Keratinocyte (primary cell): ENCODE results near the gene ALG12. TPM values are rescaled to one million over a fixed set of nuclear protein-coding genes. Genes with fewer than 3 reads are reported as not detected.

ENCODE experiments used
- DNase-seq: peaks from one replicate; pipeline ENCODE4 v3.0.0-alpha.2; 2011; ENCODE audit warnings: low read depth, missing footprints, low spot score
- FAIRE-seq: peaks from 2 replicates; lab custom pipeline; 2011; peaks lifted over from hg19 to GRCh38; lab: Jason Lieb, UNC
- H2AFZ ChIP-seq: 2 replicates; pipeline ENCODE4 v1.6.0; 2012; ENCODE audit warnings: low read length, control low read depth, inconsistent platforms; ENCODE audit not compliant: control insufficient read depth
- H3K27ac ChIP-seq: 2 replicates; pipeline ENCODE4 v1.5.1; 2011; ENCODE audit warnings: low read length; ENCODE audit not compliant: control insufficient read depth, insufficient read depth
- H3K27me3 ChIP-seq: 3 replicates; pipeline ENCODE4 v1.6.0; 2011; ENCODE audit warnings: low read length; ENCODE audit not compliant: control insufficient read depth, insufficient read depth; ENCODE audit errors: extremely low read depth
- H3K36me3 ChIP-seq, 2 experiments: 2 replicates in 1 of 2; 3 replicates in 1 of 2; pipeline ENCODE4 v1.5.1; 2011; ENCODE audit warnings: low read length in 2 of 2, mild to moderate bottlenecking in 1 of 2; ENCODE audit not compliant: control insufficient read depth in 2 of 2, insufficient read depth in 2 of 2; ENCODE audit errors: extremely low read depth in 1 of 2
- H3K4me1 ChIP-seq: 3 replicates; pipeline ENCODE4 v1.5.1; 2011; ENCODE audit warnings: low read length; ENCODE audit not compliant: control insufficient read depth, insufficient read depth; ENCODE audit errors: extremely low read depth
- H3K4me2 ChIP-seq: 3 replicates; pipeline ENCODE4 v1.6.0; 2011; ENCODE audit warnings: low read depth, low read length; ENCODE audit not compliant: control insufficient read depth, insufficient read depth; ENCODE audit errors: extremely low read depth
- H3K4me3 ChIP-seq, 3 experiments: fragments of 200-600 bp in 1 of 3; sonication (generic) in 1 of 3; 2 replicates in 2 of 3; 3 replicates in 1 of 3; pipeline ENCODE4 v1.5.1; 2011 to 2016; ENCODE audit warnings: low read length in 3 of 3, mild to moderate bottlenecking in 3 of 3, control low read depth in 2 of 3, inconsistent platforms in 1 of 3, low read depth in 1 of 3, mixed read lengths in 1 of 3, mixed run types in 1 of 3, moderate library complexity in 1 of 3; ENCODE audit not compliant: control insufficient read depth in 2 of 3, insufficient read depth in 2 of 3; ENCODE audit errors: extremely low read depth in 1 of 3
- H3K79me2 ChIP-seq: 2 replicates; pipeline ENCODE4 v1.6.0; 2012; ENCODE audit warnings: low read length; ENCODE audit not compliant: control insufficient read depth, insufficient read depth
- H3K9ac ChIP-seq: 3 replicates; pipeline ENCODE4 v1.6.0; 2011; ENCODE audit warnings: low read length; ENCODE audit not compliant: control insufficient read depth, insufficient read depth; ENCODE audit errors: extremely low read depth
- H3K9me1 ChIP-seq: 3 replicates; pipeline ENCODE4 v1.6.0; 2011; ENCODE audit warnings: low read length; ENCODE audit not compliant: control insufficient read depth, insufficient read depth; ENCODE audit errors: extremely low read depth
- H3K9me3 ChIP-seq: 2 replicates; pipeline ENCODE4 v1.5.1; 2012; ENCODE audit warnings: low read depth, low read length; ENCODE audit not compliant: control insufficient read depth
- H4K20me1 ChIP-seq: 3 replicates; pipeline ENCODE4 v1.6.0; 2011; ENCODE audit warnings: low read length; ENCODE audit not compliant: control insufficient read depth, insufficient read depth; ENCODE audit errors: extremely low read depth
- EZH2 ChIP-seq: IDR thresholded peaks from one replicate; pipeline ENCODE4 v1.6.1; 2012; ENCODE audit warnings: inconsistent platforms, mild to moderate bottlenecking, low read length, moderate library complexity
- dilution Hi-C: fragments of 300-500 bp; cut with MboI; formaldehyde crosslinking; loops from one replicate; pipeline ENCODE4 v1.7.0; 2020; ENCODE audit warnings: low sequenced_read_pairs; ENCODE audit not compliant: extremely low pct_ligation_motif_present
- polyA plus RNA-seq, 5 experiments: library from polyadenylated mRNA; depleted of rRNA in 3 of 5; stranded (reverse) in 3 of 5; stranded (forward) in 1 of 5; unstranded in 1 of 5; fragments of >200 nt; gene quantifications; 1 replicate in 1 of 5; 2 replicates in 3 of 5; 3 replicates in 1 of 5; pipeline versions ENCODE4 v1.2.1 to v1.2.3, GENCODE V29; 2011 to 2012; ENCODE audit warnings: missing spikeins in 2 of 5, low read depth in 1 of 5, low replicate concordance in 1 of 5
- TF ChIP-seq, protein P1 (sequence below), 3 experiments: IDR thresholded peaks in 1 of 3; conservative IDR thresholded peaks in 1 of 3; optimal IDR thresholded peaks in 1 of 3; 2 replicates in 2 of 3; 3 replicates in 1 of 3; pipeline versions ENCODE3 to v1.5.1; 2011; ENCODE audit warnings: low read length in 3 of 3, mild to moderate bottlenecking in 3 of 3, moderate library complexity in 2 of 3, control low read depth in 1 of 3, inconsistent platforms in 1 of 3; ENCODE audit not compliant: insufficient read depth in 2 of 3; ENCODE audit errors: extremely low read depth in 1 of 3

Gene ALG12
- polyA plus RNA-seq, 1 donor (not counting 4 experiments of a cell fraction or from before 2014, with no cell fraction given): 6.3 TPM

- FAIRE-seq: no peak
- Histone ChIP-seq H3K4me3 (no peak overlapping the region), H3K9me1 (no peaks in the 10 kb centered on the region), H3K9me3 (no peaks in the 10 kb centered on the region), H3K36me3 (peaks cover 7 to 8% of the 10 kb centered on the region in 2 experiments), H2AFZ (no peak overlapping the region), H3K4me2 (no peak overlapping the region), H3K27me3 (no peaks in the 10 kb centered on the region), H3K79me2 (peaks cover 20% of the 10 kb centered on the region), H4K20me1 (peaks cover 3% of the 10 kb centered on the region), H3K9ac (no peak overlapping the region), H3K27ac (no peak overlapping the region), H3K4me1 (peaks cover 18% of the 10 kb centered on the region)
- dilution Hi-C loops: no loop called here
- TF ChIP-seq, protein P1, sequence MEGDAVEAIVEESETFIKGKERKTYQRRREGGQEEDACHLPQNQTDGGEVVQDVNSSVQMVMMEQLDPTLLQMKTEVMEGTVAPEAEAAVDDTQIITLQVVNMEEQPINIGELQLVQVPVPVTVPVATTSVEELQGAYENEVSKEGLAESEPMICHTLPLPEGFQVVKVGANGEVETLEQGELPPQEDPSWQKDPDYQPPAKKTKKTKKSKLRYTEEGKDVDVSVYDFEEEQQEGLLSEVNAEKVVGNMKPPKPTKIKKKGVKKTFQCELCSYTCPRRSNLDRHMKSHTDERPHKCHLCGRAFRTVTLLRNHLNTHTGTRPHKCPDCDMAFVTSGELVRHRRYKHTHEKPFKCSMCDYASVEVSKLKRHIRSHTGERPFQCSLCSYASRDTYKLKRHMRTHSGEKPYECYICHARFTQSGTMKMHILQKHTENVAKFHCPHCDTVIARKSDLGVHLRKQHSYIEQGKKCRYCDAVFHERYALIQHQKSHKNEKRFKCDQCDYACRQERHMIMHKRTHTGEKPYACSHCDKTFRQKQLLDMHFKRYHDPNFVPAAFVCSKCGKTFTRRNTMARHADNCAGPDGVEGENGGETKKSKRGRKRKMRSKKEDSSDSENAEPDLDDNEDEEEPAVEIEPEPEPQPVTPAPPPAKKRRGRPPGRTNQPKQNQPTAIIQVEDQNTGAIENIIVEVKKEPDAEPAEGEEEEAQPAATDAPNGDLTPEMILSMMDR (optimal IDR thresholded peaks at IDR 0.05 in 1 of 3, IDR thresholded peaks at IDR 0.05 in 1 of 3, conservative IDR thresholded peaks at IDR 0.05 in 1 of 3; ENCODE audit: extremely low read depth in 1 of 3, insufficient read depth in 2 of 3, low read length in 3 of 3): no peak
- TF ChIP-seq EZH2: no peak
- no peak for DNase-seq
Measured at GRCh38 chr22:49958366-49958921, 40.2 kb upstream of the ALG12 start.

- Histone ChIP-seq H3K9me3 (no peaks in the 10 kb centered on the region), H3K4me2 (no peak overlapping the region), H3K4me3 (no peak overlapping the region), H2AFZ (no peak overlapping the region), H3K9ac (no peak overlapping the region), H4K20me1 (peaks cover under 1% of the 10 kb centered on the region), H3K27ac (no peak overlapping the region), H3K79me2 (peaks cover 15% of the 10 kb centered on the region), H3K4me1 (peaks cover 14% of the 10 kb centered on the region), H3K27me3 (no peaks in the 10 kb centered on the region), H3K36me3 (peaks cover 3% of the 10 kb centered on the region in 2 experiments), H3K9me1 (no peaks in the 10 kb centered on the region)
- dilution Hi-C loops: no loop called here
- TF ChIP-seq EZH2: no peak
- TF ChIP-seq, protein P1 (optimal IDR thresholded peaks at IDR 0.05 in 1 of 3, IDR thresholded peaks at IDR 0.05 in 1 of 3, conservative IDR thresholded peaks at IDR 0.05 in 1 of 3; ENCODE audit: extremely low read depth in 1 of 3, insufficient read depth in 2 of 3, low read length in 3 of 3): no peak
- FAIRE-seq (no peak), DNase-seq (no peak)
Measured at GRCh38 chr22:49957826-49958365, 39.7 kb upstream of the ALG12 start.
